Measurements from ENCODE around the gene TEX9. TPM values are rescaled to one million over a fixed set of nuclear protein-coding genes. Genes with fewer than 3 reads are reported as not detected.
"Not testable (repeated sequence)": the region's sequence is repeated elsewhere in the genome, so short reads cannot be mapped to it uniquely, and the experiment has no call there.

TEX9 gene
- total RNA-seq, 2 experiments from 2014 or later, result 1.6 TPM

DNA sequence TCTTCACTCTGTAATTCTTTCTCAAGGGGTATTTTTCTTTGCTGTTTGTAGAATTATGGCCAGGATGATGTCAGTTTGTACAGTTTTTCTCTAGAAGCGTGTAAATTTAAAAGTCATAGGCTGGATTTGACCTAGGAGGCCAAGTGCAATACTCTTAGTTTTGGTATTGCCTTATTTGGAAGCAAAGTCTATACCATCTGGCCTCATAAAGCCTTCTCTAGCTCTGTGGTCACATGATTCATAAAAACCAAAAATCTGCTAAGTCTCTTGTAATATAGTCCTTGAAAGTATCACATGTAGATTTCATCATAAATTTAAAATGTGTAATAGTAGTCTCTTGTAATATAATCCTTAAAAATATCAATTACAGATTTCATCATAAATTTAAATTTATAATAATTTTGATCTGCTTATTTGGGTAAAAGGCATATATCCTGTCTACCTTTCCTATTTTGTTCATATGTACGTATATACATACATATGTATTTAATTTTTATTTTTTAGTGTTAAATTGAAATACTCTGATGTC is 25.6 kb downstream of the TEX9 start:
- H3K36me3 Mint-ChIP-seq, result peaks cover 3% of the 10 kb centered on the region
- H3K27ac Mint-ChIP-seq, result peak overlapping the region; percentile 50
- no peaks in the 10 kb centered on the region for H3K27me3 Mint-ChIP-seq
- H3K4me1 Mint-ChIP-seq, result peaks cover 3% of the 10 kb centered on the region
- peaks cover 2% of the 10 kb centered on the region for H3K9me3 Mint-ChIP-seq
- H3K4me3 Mint-ChIP-seq, result no peak overlapping the region
- DNase-seq, result no peak

GRCh38 chr15:56393277-56393676 is 28.1 kb downstream of the TEX9 start:
- DNase-seq, result no peak
- peaks cover 5% of the 10 kb centered on the region for H3K27me3 Mint-ChIP-seq
- peaks cover 3% of the 10 kb centered on the region for H3K4me1 Mint-ChIP-seq

DNA sequence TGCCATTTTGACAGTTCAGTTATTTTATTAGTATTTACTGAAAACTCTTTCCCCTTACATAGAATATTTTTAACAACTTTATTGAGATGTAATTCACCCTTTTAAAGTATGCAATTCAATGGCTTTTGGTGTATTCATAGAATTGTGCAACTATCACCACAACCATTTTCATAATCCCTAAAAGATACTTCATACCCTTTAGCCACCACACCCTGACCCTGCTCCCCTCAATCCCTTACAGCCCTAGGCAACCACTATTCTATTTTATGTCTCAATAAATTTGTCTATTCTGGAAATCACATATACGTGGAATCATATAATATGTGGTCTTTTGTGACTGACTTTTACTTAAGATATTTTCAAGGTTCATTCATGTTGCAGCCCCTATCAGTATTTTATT is 29.7 kb downstream of the TEX9 start:
- no peak for DNase-seq
- Mint-ChIP-seq H3K4me1 (peaks cover 3% of the 10 kb centered on the region), H3K9me3 (peaks cover 2% of the 10 kb centered on the region), H3K27me3 (peaks cover 5% of the 10 kb centered on the region), H3K36me3 (peaks cover 3% of the 10 kb centered on the region), H3K27ac (no peak overlapping the region), H3K4me3 (no peak overlapping the region)

More at GRCh38 chr15:56393277-56393676, 28.1 kb downstream of the TEX9 start:
- Mint-ChIP-seq H3K9me3 (peaks cover 2% of the 10 kb centered on the region), H3K4me3 (no peak overlapping the region), H3K27ac (no peak overlapping the region), H3K36me3 (peaks cover 3% of the 10 kb centered on the region)

DNA sequence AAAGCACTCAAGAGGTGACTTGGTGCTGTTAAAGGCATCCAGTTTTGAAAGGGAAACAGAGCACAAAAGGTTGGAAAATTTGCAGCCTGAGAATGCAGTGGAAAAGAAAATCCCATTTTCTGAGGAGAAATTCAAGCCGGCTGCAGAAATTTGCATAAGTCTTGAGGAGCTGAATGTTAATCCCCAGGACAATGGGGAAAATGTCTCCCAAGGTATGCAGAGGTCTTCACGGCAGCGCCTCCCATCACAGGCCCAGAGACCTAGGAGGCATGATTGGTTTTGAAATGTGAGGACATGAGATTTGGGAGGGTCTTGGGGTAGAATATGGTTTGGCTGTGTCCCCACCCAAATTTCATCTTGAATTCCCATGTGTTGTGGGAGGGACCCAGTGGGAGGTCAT is 32.1 kb downstream of the TEX9 start:
- not testable (repeated sequence) for DNase-seq, H3K9me3 Mint-ChIP-seq, H3K4me3 Mint-ChIP-seq, H3K27ac Mint-ChIP-seq, H3K4me1 Mint-ChIP-seq, H3K36me3 Mint-ChIP-seq, H3K27me3 Mint-ChIP-seq

GRCh38 chr15:56399209-56399608 is 34.0 kb downstream of the TEX9 start:
- not testable (repeated sequence) for H3K4me3 Mint-ChIP-seq, H3K4me1 Mint-ChIP-seq, DNase-seq, H3K27me3 Mint-ChIP-seq, H3K27ac Mint-ChIP-seq, H3K36me3 Mint-ChIP-seq
- peaks cover 11% of the 10 kb centered on the region for H3K9me3 Mint-ChIP-seq

- H3K27ac Mint-ChIP-seq, result no peak overlapping the region
- no peak overlapping the region for H3K4me3 Mint-ChIP-seq
- no peaks in the 10 kb centered on the region for H3K36me3 Mint-ChIP-seq
These were observed 45.5 kb downstream of the TEX9 start for GRCh38 chr15:56410721-56411120.

DNA sequence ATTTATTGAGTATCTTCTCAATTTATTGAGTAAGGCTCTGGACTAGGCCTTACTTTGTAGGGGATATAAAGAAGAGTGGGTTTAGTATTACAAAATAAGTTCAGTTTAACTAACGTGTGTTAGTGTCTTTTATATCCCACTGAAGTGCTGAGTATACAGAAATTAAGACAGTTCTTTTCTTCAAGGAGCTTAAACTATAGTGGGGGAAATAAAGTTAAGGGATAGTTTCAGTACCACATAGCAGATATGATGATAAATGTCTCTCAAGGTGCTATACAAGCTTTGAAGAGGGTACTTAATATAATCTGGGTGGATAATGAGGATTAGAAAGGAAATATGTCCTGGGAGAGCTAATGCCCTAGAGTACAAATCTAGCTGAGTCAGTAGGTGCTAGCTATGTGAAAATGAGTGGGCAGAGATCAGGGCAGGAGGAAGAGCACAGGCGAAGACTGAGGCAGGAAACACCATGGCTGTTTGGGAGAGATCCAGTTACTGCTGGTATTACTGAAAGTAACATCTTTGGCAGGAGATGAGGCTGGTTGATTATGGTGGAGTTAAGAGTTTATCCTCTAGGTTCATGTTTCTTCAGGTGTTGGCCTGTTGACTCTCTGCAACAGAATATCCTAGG is 46.0 kb downstream of the TEX9 start:
- H3K36me3 Mint-ChIP-seq, result no peaks in the 10 kb centered on the region
- no peaks in the 10 kb centered on the region for H3K27me3 Mint-ChIP-seq
- no peak for DNase-seq
- H3K9me3 Mint-ChIP-seq, result peaks cover 1% of the 10 kb centered on the region
- H3K4me3 Mint-ChIP-seq, result no peak overlapping the region
- H3K4me1 Mint-ChIP-seq, result peaks cover 1% of the 10 kb centered on the region
- H3K27ac Mint-ChIP-seq, result no peak overlapping the region

More at GRCh38 chr15:56410721-56411120, 45.5 kb downstream of the TEX9 start:
- Mint-ChIP-seq H3K27me3 (no peaks in the 10 kb centered on the region), H3K9me3 (peaks cover 1% of the 10 kb centered on the region), H3K4me1 (peaks cover 1% of the 10 kb centered on the region)
- DNase-seq, result no peak

GRCh38 chr15:56413114-56413733 is 48.0 kb downstream of the TEX9 start:
- H3K27me3 Mint-ChIP-seq, DNase-seq, H3K4me3 Mint-ChIP-seq, H3K27ac Mint-ChIP-seq, H3K36me3 Mint-ChIP-seq, H3K4me1 Mint-ChIP-seq, H3K9me3 Mint-ChIP-seq: not testable (repeated sequence)

- no peak for DNase-seq
- no peak overlapping the region for H3K27ac Mint-ChIP-seq
- H3K36me3 Mint-ChIP-seq, result peaks cover 14% of the 10 kb centered on the region
- peaks cover 4% of the 10 kb centered on the region for H3K27me3 Mint-ChIP-seq
- H3K4me3 Mint-ChIP-seq, result no peak overlapping the region
- peaks cover 5% of the 10 kb centered on the region for H3K9me3 Mint-ChIP-seq
- H3K4me1 Mint-ChIP-seq, result peaks cover 2% of the 10 kb centered on the region
These were observed 60.0 kb downstream of the TEX9 start for GRCh38 chr15:56425276-56425675.

- no peak overlapping the region for H3K27ac Mint-ChIP-seq
- peaks cover 4% of the 10 kb centered on the region for H3K27me3 Mint-ChIP-seq
- no peak for DNase-seq
- peaks cover 5% of the 10 kb centered on the region for H3K9me3 Mint-ChIP-seq
- H3K4me3 Mint-ChIP-seq, result no peak overlapping the region
- H3K4me1 Mint-ChIP-seq, result peaks cover 2% of the 10 kb centered on the region
- H3K36me3 Mint-ChIP-seq, result peaks cover 14% of the 10 kb centered on the region
These were observed 60.8 kb downstream of the TEX9 start for GRCh38 chr15:56425976-56426375.

DNA sequence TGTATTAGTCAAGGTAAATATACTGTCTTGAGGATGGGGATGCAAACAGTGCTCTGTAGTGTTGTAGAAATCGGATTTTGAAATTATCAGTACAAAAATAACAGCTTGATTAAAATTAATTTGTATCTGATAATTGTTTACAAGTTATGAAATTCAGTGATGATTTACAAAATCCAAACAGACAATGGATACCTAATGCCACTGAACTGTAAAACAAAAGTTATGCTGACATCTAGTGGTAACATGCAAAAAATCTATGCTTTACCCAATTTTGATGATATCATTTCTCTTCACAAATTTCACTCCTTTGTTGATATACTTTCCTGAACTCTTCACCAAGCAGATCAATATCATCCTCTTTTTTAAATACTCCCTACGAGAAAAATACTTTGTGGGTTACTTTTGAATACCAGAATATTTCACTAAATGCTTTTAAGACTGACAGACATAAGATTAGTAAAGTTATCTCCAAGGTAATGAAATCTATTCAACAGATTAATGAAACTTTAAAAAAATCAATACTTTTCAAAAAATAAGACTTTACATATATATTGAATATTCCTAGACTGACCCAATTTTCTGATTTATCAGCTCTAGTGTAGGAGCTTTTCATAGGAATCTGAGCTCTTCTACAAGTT is 63.7 kb downstream of the TEX9 start:
- no peak overlapping the region for H3K4me3 Mint-ChIP-seq
- H3K27me3 Mint-ChIP-seq, result peaks cover 4% of the 10 kb centered on the region

GRCh38 chr15:56432304-56432703 is 67.1 kb downstream of the TEX9 start:
- Mint-ChIP-seq H3K9me3 (peaks cover 3% of the 10 kb centered on the region), H3K4me1 (no peaks in the 10 kb centered on the region), H3K27ac (no peak overlapping the region), H3K27me3 (peaks cover 7% of the 10 kb centered on the region), H3K4me3 (no peak overlapping the region), H3K36me3 (no peaks in the 10 kb centered on the region)
- no peak for DNase-seq

More for the DNA sequence above, 63.7 kb downstream of the TEX9 start:
- peaks cover 5% of the 10 kb centered on the region for H3K9me3 Mint-ChIP-seq
- peaks cover 12% of the 10 kb centered on the region for H3K36me3 Mint-ChIP-seq
- no peak overlapping the region for H3K27ac Mint-ChIP-seq
- DNase-seq, result no peak
- H3K4me1 Mint-ChIP-seq, result peaks cover 2% of the 10 kb centered on the region

DNA sequence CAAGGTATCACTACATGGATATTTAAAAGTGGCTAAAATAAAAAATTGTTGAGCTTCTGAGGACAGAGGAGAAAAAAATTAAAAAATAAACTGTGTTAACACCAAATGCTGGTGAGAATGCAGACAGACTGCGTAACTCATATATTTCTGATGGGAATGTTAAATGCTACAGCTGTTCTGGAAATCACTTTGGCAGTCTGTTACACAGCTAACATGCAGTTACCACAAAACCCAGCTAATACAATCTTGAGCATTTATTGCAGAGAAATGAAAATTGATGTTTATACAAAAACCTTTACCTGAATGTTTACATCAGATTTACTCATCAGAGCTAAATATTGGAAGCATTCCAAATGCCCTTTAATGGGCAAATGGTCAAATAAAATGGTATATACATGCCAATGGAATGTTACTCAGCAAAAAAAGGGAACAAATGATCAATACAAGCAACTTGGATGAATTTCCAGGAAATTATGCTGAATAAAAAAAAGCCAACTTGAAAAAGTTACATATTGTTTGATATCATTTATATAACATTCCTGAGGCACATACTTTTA is 75.1 kb downstream of the TEX9 start:
- no peak overlapping the region for H3K27ac Mint-ChIP-seq
- no peaks in the 10 kb centered on the region for H3K4me1 Mint-ChIP-seq
- H3K4me3 Mint-ChIP-seq, result no peak overlapping the region
- peaks cover 6% of the 10 kb centered on the region for H3K9me3 Mint-ChIP-seq
- H3K36me3 Mint-ChIP-seq, result no peaks in the 10 kb centered on the region
- peaks cover 11% of the 10 kb centered on the region for H3K27me3 Mint-ChIP-seq
- no peak for DNase-seq

DNA sequence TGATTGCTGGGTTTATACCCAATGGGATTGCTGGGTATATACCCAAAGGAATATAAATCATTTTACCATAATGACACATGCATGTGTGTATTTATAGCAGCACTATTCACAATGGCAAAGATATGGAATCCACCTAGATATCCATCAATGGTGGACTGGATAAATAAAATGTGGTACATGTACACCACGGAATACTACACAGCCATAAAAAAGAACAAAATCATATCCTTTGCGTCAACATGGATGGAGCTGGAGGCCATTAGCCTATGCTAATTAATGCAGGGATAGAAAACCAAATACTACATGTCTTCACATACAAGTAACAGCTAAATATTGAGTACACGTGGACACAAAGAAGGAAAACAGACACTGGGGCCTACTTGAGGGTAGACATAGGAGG is 77.1 kb downstream of the TEX9 start:
- DNase-seq, result no peak
- Mint-ChIP-seq H3K27me3 (peaks cover 6% of the 10 kb centered on the region), H3K27ac (no peak overlapping the region), H3K4me3 (no peak overlapping the region), H3K4me1 (no peaks in the 10 kb centered on the region), H3K9me3 (peaks cover 3% of the 10 kb centered on the region), H3K36me3 (no peaks in the 10 kb centered on the region)

- Mint-ChIP-seq H3K9me3 (no peaks in the 10 kb centered on the region), H3K27ac (no peak overlapping the region), H3K4me1 (no peaks in the 10 kb centered on the region), H3K36me3 (no peaks in the 10 kb centered on the region), H3K27me3 (peaks cover 4% of the 10 kb centered on the region), H3K4me3 (no peak overlapping the region)
- no peak for DNase-seq
These were observed 80.5 kb downstream of the TEX9 start for GRCh38 chr15:56445746-56446145.

Data from activated naive CD8-positive, alpha-beta T cell treated with anti-CD3 and anti-CD28 coated beads for 36 hours (primary cell).